HepG2 (cell line): ENCODE results near the gene TNP2. TPM values are rescaled to one million over a fixed set of nuclear protein-coding genes. Genes with fewer than 3 reads are reported as not detected.

ENCODE experiments used
- AGO1 ChIP-seq: fragments of 200-400 bp; formaldehyde crosslinking; IDR thresholded peaks from 2 replicates; pipeline ENCODE4 v1.6.1; 2017; ENCODE audit warnings: mild to moderate bottlenecking, low read depth, low read length, moderate library complexity; ENCODE audit not compliant: poor library complexity, severe bottlenecking
- CBFB ChIP-seq: sonication (generic); formaldehyde crosslinking; IDR thresholded peaks from 2 replicates; pipeline ENCODE4 v1.4.0; 2020; ENCODE audit warnings: missing genetic modification reagents
- CTCF ChIP-seq: sonication (generic); formaldehyde crosslinking; IDR thresholded peaks from 2 replicates; pipeline ENCODE4 v1.5.0; 2020; ENCODE audit warnings: mild to moderate bottlenecking, missing genetic modification reagents, moderate library complexity
- HES4 ChIP-seq: sonication (generic); formaldehyde crosslinking; IDR thresholded peaks from 2 replicates; pipeline ENCODE4 v1.9.0; 2021; ENCODE audit warnings: mild to moderate bottlenecking, missing genetic modification reagents, borderline replicate concordance
- KAT8 ChIP-seq: IDR thresholded peaks from 2 replicates; pipeline ENCODE4 v1.6.1; 2016; ENCODE audit warnings: missing genetic modification reagents, missing compliant biosample characterization
- MNT ChIP-seq: fragments of 450-650 bp; IDR thresholded peaks from 2 replicates; pipeline ENCODE4 v1.6.1; 2016
- NFE2 ChIP-seq: sonication (generic); formaldehyde crosslinking; IDR thresholded peaks from 2 replicates; pipeline ENCODE4 v1.4.0; 2020; ENCODE audit warnings: missing genetic modification reagents
- SALL1 ChIP-seq: sonication (generic); formaldehyde crosslinking; IDR thresholded peaks from 2 replicates; pipeline ENCODE4 v1.8.0; 2022; ENCODE audit warnings: mild to moderate bottlenecking, missing genetic modification reagents
- SKIL ChIP-seq: sonication (generic); formaldehyde crosslinking; IDR thresholded peaks from 2 replicates; pipeline ENCODE4 v1.8.0; 2022; ENCODE audit warnings: missing genetic modification reagents, mild to moderate bottlenecking, moderate library complexity, borderline replicate concordance
- ZHX2 ChIP-seq, 2 experiments: sonication (generic) in 1 of 2; formaldehyde crosslinking in 1 of 2; IDR thresholded peaks; 2 replicates each; pipeline versions ENCODE4 v1.6.1 to v1.9.0; 2014 to 2022; ENCODE audit warnings: antibody characterized with exemption in 1 of 2, borderline replicate concordance in 1 of 2, inconsistent platforms in 1 of 2, low read depth in 1 of 2, missing genetic modification reagents in 1 of 2
- ZNF432 ChIP-seq: sonication (generic); formaldehyde crosslinking; IDR thresholded peaks from 2 replicates; pipeline ENCODE4 v1.5.0; 2020; ENCODE audit warnings: missing genetic modification reagents, mild to moderate bottlenecking, borderline replicate concordance
- ZNF691 ChIP-seq: sonication (generic); formaldehyde crosslinking; IDR thresholded peaks from 2 replicates; pipeline ENCODE4 v1.4.0; 2020; ENCODE audit warnings: missing genetic modification reagents, low read depth, mild to moderate bottlenecking, borderline replicate concordance
- ZNF75D ChIP-seq: sonication (generic); formaldehyde crosslinking; IDR thresholded peaks from 2 replicates; pipeline ENCODE4 v1.8.1; 2023; ENCODE audit warnings: missing genetic modification reagents, mild to moderate bottlenecking, borderline replicate concordance
- polyA plus RNA-seq, 8 experiments: library from polyadenylated mRNA; depleted of rRNA in 3 of 8; stranded (reverse) in 7 of 8; unstranded in 1 of 8; fragments of >200 nt; fragmentation: Illumina TruSeq in 4 of 8; extraction: Trizol in 4 of 8; gene quantifications; 2 replicates each; pipeline versions ENCODE4 v1.2.1 to v1.2.3, GENCODE V29; 2011 to 2016; ENCODE audit warnings: low read depth in 4 of 8, missing spikeins in 1 of 8, mixed read lengths in 1 of 8; ENCODE audit not compliant: insufficient read depth in 1 of 8
- total RNA-seq, 5 experiments: library from RNA; depleted of rRNA; stranded (reverse); fragments of >200 nt; fragmentation: Illumina TruSeq; extraction: Trizol; gene quantifications; 2 replicates each; pipeline ENCODE4 v1.2.3, GENCODE V29; 2016; ENCODE audit warnings: low read depth in 1 of 5

TNP2 gene
- total and polyA plus RNA-seq, 2 of the 13 experiments (the other 11 are each of a cell fraction or from before 2014, with no cell fraction given) = not detected

- peak; percentile 88 for TF ChIP-seq SKIL (CRISPR knock-in tag)
- no peak; the same call in 1 of the 2 replicates for TF ChIP-seq KAT8 (CRISPR knock-in tag)
- TF ChIP-seq NFE2 (CRISPR knock-in tag) = peak; percentile 34; the same call in 1 of the 2 replicates
- 0 out of 2 replicates have a peak, but pooled peaks have one; percentile 8 for TF ChIP-seq ZNF75D (CRISPR knock-in tag)
- TF ChIP-seq MNT = no peak
- peak; percentile 21 for TF ChIP-seq AGO1
- TF ChIP-seq HES4 = peak; percentile 89; the same call in 1 of the 2 replicates
- peak; percentile 47 for TF ChIP-seq CTCF (CRISPR knock-in tag)
- peak; percentile 83 for TF ChIP-seq SALL1 (CRISPR knock-in tag)
- TF ChIP-seq ZNF432 (CRISPR knock-in tag) = no peak
- peak; percentile 96 for TF ChIP-seq CBFB (CRISPR knock-in tag)
- peak; percentile 71 for TF ChIP-seq ZHX2 (IDR thresholded peaks at IDR 0.05; ENCODE audit: low read depth)
- TF ChIP-seq ZHX2 (CRISPR knock-in tag; IDR thresholded peaks at IDR 0.05; ENCODE audit: borderline replicate concordance) = no peak
- peak; percentile 79; the same call in 1 of the 2 replicates for TF ChIP-seq ZNF691
Observed at GRCh38 chr16:11297492-11298142, 28.5 kb upstream of the TNP2 start (continued).
